Liver (tissue), 9 donors: Measurements from ENCODE around the gene C6orf58. TPM values are rescaled to one million over a fixed set of nuclear protein-coding genes. Genes with fewer than 3 reads are reported as not detected.

Experiments used
- DNase-seq: peaks from one replicate; pipeline ENCODE4 v3.0.0-alpha.2; 2017; ENCODE audit warnings: low spot score
- H3K27ac ChIP-seq, 2 donors: one replicate each; pipeline ENCODE4 v1.7.0; 2013; ENCODE audit warnings: inconsistent platforms in 2 of 2, low read length in 2 of 2, control low read depth in 1 of 2, low read depth in 1 of 2, mild to moderate bottlenecking in 1 of 2
- H3K27me3 ChIP-seq, 4 donors: one replicate each; pipeline versions ENCODE4 v1.6.1 to v1.7.0; 2013; ENCODE audit warnings: low read length in 3 of 4, inconsistent platforms in 1 of 4, mild to moderate bottlenecking in 1 of 4, moderate library complexity in 1 of 4; ENCODE audit not compliant: control insufficient read depth in 4 of 4, insufficient read depth in 4 of 4
- H3K36me3 ChIP-seq, 4 donors: one replicate each; pipeline versions ENCODE4 v1.6.1 to v1.7.0; 2013; ENCODE audit warnings: low read length in 3 of 4, mild to moderate bottlenecking in 3 of 4, low read depth in 1 of 4, moderate library complexity in 1 of 4; ENCODE audit not compliant: control insufficient read depth in 4 of 4, insufficient read depth in 3 of 4
- H3K4me1 ChIP-seq, 4 donors: one replicate each; pipeline versions ENCODE4 v1.6.1 to v1.7.0; 2013; ENCODE audit warnings: low read length in 3 of 4, mild to moderate bottlenecking in 3 of 4, moderate library complexity in 1 of 4; ENCODE audit not compliant: control insufficient read depth in 4 of 4, insufficient read depth in 4 of 4
- H3K4me3 ChIP-seq, 3 donors: one replicate each; pipeline versions ENCODE4 v1.6.1 to v1.7.0; 2013; ENCODE audit warnings: low read length in 3 of 3, control low read depth in 1 of 3, low read depth in 1 of 3, mild to moderate bottlenecking in 1 of 3
- H3K9ac ChIP-seq, 2 donors: one replicate each; pipeline ENCODE4 v1.7.0; 2013; ENCODE audit warnings: low read length in 2 of 2, mild to moderate bottlenecking in 2 of 2, moderate library complexity in 2 of 2, control low read depth in 1 of 2, low read depth in 1 of 2
- H3K9me3 ChIP-seq, 4 donors: one replicate each; pipeline versions ENCODE4 v1.6.1 to v1.7.0; 2013; ENCODE audit warnings: low read length in 3 of 4; ENCODE audit not compliant: control insufficient read depth in 4 of 4
- ATF3 ChIP-seq: IDR thresholded peaks from 2 replicates; pipeline ENCODE4 v1.6.1; 2016; ENCODE audit warnings: antibody characterized with exemption
- CTCF ChIP-seq: fragments of 150-350 bp; IDR thresholded peaks from 2 replicates; pipeline ENCODE4 v1.5.1; 2017; ENCODE audit warnings: improper control_type of control experiment, low read depth, low read length; ENCODE audit not compliant: missing input control
- EGR1 ChIP-seq, 2 donors: IDR thresholded peaks; 2 replicates each; pipeline ENCODE4 v1.6.1; 2016 to 2018; ENCODE audit warnings: antibody characterized with exemption in 2 of 2, low read depth in 2 of 2
- FOXA1 ChIP-seq: IDR thresholded peaks from 2 replicates; pipeline ENCODE4 v1.6.1; 2016; ENCODE audit warnings: antibody characterized with exemption
- FOXA2 ChIP-seq: IDR thresholded peaks from 2 replicates; pipeline ENCODE4 v1.6.1; 2016; ENCODE audit warnings: antibody characterized with exemption
- HNF4G ChIP-seq: IDR thresholded peaks from 2 replicates; pipeline ENCODE4 v1.6.1; 2016; ENCODE audit warnings: antibody characterized with exemption
- RAD21 ChIP-seq, 2 donors: IDR thresholded peaks; 2 replicates each; pipeline ENCODE4 v1.6.1; 2016; ENCODE audit warnings: antibody characterized with exemption in 2 of 2, mild to moderate bottlenecking in 2 of 2
- REST ChIP-seq: IDR thresholded peaks from 2 replicates; pipeline ENCODE4 v1.6.1; 2016; ENCODE audit warnings: antibody characterized with exemption, mild to moderate bottlenecking
- RXRA ChIP-seq, 2 donors: IDR thresholded peaks; 2 replicates each; pipeline ENCODE4 v1.6.1; 2017 to 2018; ENCODE audit warnings: antibody characterized with exemption in 2 of 2, mild to moderate bottlenecking in 1 of 2
- SP1 ChIP-seq: IDR thresholded peaks from 2 replicates; pipeline ENCODE4 v1.6.1; 2018; ENCODE audit warnings: antibody characterized with exemption, mild to moderate bottlenecking
- WGBS: extraction: QIAGEN DNeasy Blood & Tissue Kit; methylation state at CpG from one replicate; pipeline ENCODE4 v1.1.7; 2013; 5-methylcytosine and 5-hydroxymethylcytosine counted together
- polyA plus RNA-seq, 2 donors: library from polyadenylated mRNA; stranded (reverse) in 1 of 2; unstranded in 1 of 2; fragments of 200-250 nt in 1 of 2; fragments of >200 nt in 1 of 2; fragmentation: Nextera tagmentation in 1 of 2; extraction: Ambion mirVana in 1 of 2; gene quantifications; one replicate each; pipeline versions ENCODE4 v1.2.1 to v1.2.3, GENCODE V29; 2013 to 2015
- total RNA-seq, 2 donors: library from RNA; depleted of rRNA; stranded (reverse); fragments of >200 nt; gene quantifications; one replicate each; pipeline ENCODE4 v1.2.3, GENCODE V29; 2014
- donor health status: healthy.
- donor health status: healthy.
- donor health status: healthy.
- donor health status: healthy.
- donor health status: healthy.

C6orf58 gene
- total and polyA plus RNA-seq, 4 donors: 0.08 to 0.09 TPM; not detected in 2

GRCh38 chr6:127538750-127539264 is 38.2 kb upstream of the C6orf58 start:
- Histone ChIP-seq H3K4me1 (no peaks in the 10 kb centered on the region), H3K36me3 (no peaks in the 10 kb centered on the region), H3K9me3 (no peaks in the 10 kb centered on the region), H3K4me3 (no peak overlapping the region), H3K9ac (no peak overlapping the region), H3K27ac (no peak overlapping the region), H3K27me3 (no peaks in the 10 kb centered on the region)
- WGBS: 64% methylated on average over 2 of the region's 2 CpGs
- TF ChIP-seq FOXA1 (no peak), ATF3 (no peak), SP1 (no peak), EGR1 (IDR thresholded peaks at IDR 0.05; ENCODE audit: low read depth in 2 of 2) (no peak), HNF4G (no peak)
- DNase-seq: no peak

GRCh38 chr6:127539272-127539671 is 37.7 kb upstream of the C6orf58 start:
- Histone ChIP-seq H3K9me3 (no peaks in the 10 kb centered on the region), H3K4me3 (no peak overlapping the region), H3K4me1 (no peaks in the 10 kb centered on the region), H3K36me3 (no peaks in the 10 kb centered on the region), H3K9ac (no peak overlapping the region), H3K27ac (no peak overlapping the region), H3K27me3 (no peaks in the 10 kb centered on the region)
- no peak for DNase-seq
- WGBS: 38% methylated on average over 2 of the region's 2 CpGs
- TF ChIP-seq RAD21 (IDR thresholded peaks at IDR 0.05): peak; percentile 66 to 70
- TF ChIP-seq RXRA (IDR thresholded peaks at IDR 0.05): no peak
- TF ChIP-seq CTCF: peak; percentile 27

- no peaks in the 10 kb centered on the region for H3K36me3 ChIP-seq
- no peaks in the 10 kb centered on the region for H3K4me1 ChIP-seq
- WGBS: 17% methylated on average over 1 of the region's 1 CpG
- no peaks in the 10 kb centered on the region for H3K9me3 ChIP-seq
- no peak for DNase-seq
- no peak overlapping the region for H3K27ac ChIP-seq
- H3K27me3 ChIP-seq: peaks cover 0 to 2% (median 0%) of the 10 kb centered on the region in 4 donors
- no peak overlapping the region for H3K9ac ChIP-seq
- TF ChIP-seq RAD21 (IDR thresholded peaks at IDR 0.05) (peak in 1 of 2 donors; percentile 31), FOXA2 (no peak), REST (no peak)
- no peak overlapping the region for H3K4me3 ChIP-seq
Measured at GRCh38 chr6:127547215-127547614, 29.8 kb upstream of the C6orf58 start.
